Right lung (tissue), 10 donors: ENCODE data around the gene SNX18. TPM values are rescaled to one million over a fixed set of nuclear protein-coding genes. Genes with fewer than 3 reads are reported as not detected.
"Not testable (repeated sequence)": the region's sequence is repeated elsewhere in the genome, so short reads cannot be mapped to it uniquely, and the experiment has no call there.

Source experiments
- DNase-seq, 2 donors: peaks; one replicate each; pipeline ENCODE4 v3.0.0-alpha.2; 2013
- long read RNA-seq, 8 donors: transcript quantifications; one replicate each; lab custom pipeline, GENCODE V29; 2026
- polyA plus RNA-seq, 5 donors: library from polyadenylated mRNA; unstranded; fragments of 120-200 nt; gene quantifications; one replicate each; pipeline versions ENCODE4 v1.2.1 to v1.2.3, GENCODE V29; 2013; ENCODE audit warnings: inconsistent platforms in 1 of 5, low replicate concordance in 1 of 5; ENCODE audit not compliant: insufficient read length in 5 of 5, insufficient read depth in 1 of 5

SNX18 gene, protein sequence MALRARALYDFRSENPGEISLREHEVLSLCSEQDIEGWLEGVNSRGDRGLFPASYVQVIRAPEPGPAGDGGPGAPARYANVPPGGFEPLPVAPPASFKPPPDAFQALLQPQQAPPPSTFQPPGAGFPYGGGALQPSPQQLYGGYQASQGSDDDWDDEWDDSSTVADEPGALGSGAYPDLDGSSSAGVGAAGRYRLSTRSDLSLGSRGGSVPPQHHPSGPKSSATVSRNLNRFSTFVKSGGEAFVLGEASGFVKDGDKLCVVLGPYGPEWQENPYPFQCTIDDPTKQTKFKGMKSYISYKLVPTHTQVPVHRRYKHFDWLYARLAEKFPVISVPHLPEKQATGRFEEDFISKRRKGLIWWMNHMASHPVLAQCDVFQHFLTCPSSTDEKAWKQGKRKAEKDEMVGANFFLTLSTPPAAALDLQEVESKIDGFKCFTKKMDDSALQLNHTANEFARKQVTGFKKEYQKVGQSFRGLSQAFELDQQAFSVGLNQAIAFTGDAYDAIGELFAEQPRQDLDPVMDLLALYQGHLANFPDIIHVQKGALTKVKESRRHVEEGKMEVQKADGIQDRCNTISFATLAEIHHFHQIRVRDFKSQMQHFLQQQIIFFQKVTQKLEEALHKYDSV
- polyA plus RNA-seq, result 10 to 100 TPM; 16.7 to 19.3 (median 18.4) TPM
- long read RNA-seq, donor 1, full-length matches to known transcripts, result 28 of 28 reads
- long read RNA-seq, donor 1, partial matches to known transcripts, result 0 of 28 reads
- long read RNA-seq, donor 1, other reads (novel, unspliced or antisense), result 0 of 28 reads
- long read RNA-seq, donor 2, full-length matches to known transcripts, result 4 of 4 reads
- long read RNA-seq, donor 2, partial matches to known transcripts, result 0 of 4 reads
- long read RNA-seq, donor 2, other reads (novel, unspliced or antisense), result 0 of 4 reads
- long read RNA-seq, donor 3, full-length matches to known transcripts, result 11 of 11 reads
- long read RNA-seq, donor 3, partial matches to known transcripts, result 0 of 11 reads
- long read RNA-seq, donor 3, other reads (novel, unspliced or antisense), result 0 of 11 reads
- long read RNA-seq, donor 4, full-length matches to known transcripts, result 16 of 16 reads
- long read RNA-seq, donor 4, partial matches to known transcripts, result 0 of 16 reads
- long read RNA-seq, donor 4, other reads (novel, unspliced or antisense), result 0 of 16 reads
- long read RNA-seq, donor 5, full-length matches to known transcripts, result 19 of 19 reads
- long read RNA-seq, donor 5, partial matches to known transcripts, result 0 of 19 reads
- long read RNA-seq, donor 5, other reads (novel, unspliced or antisense), result 0 of 19 reads
- long read RNA-seq, donor 6, full-length matches to known transcripts, result 13 of 13 reads
- long read RNA-seq, donor 6, partial matches to known transcripts, result 0 of 13 reads
- long read RNA-seq, donor 6, other reads (novel, unspliced or antisense), result 0 of 13 reads
- long read RNA-seq, donor 7, full-length matches to known transcripts, result 22 of 22 reads
- long read RNA-seq, donor 7, partial matches to known transcripts, result 0 of 22 reads
- long read RNA-seq, donor 7, other reads (novel, unspliced or antisense), result 0 of 22 reads
- long read RNA-seq, donor 8, full-length matches to known transcripts, result 5 of 13 reads
- long read RNA-seq, donor 8, partial matches to known transcripts, result 8 of 13 reads
- long read RNA-seq, donor 8, other reads (novel, unspliced or antisense), result 0 of 13 reads

DNA sequence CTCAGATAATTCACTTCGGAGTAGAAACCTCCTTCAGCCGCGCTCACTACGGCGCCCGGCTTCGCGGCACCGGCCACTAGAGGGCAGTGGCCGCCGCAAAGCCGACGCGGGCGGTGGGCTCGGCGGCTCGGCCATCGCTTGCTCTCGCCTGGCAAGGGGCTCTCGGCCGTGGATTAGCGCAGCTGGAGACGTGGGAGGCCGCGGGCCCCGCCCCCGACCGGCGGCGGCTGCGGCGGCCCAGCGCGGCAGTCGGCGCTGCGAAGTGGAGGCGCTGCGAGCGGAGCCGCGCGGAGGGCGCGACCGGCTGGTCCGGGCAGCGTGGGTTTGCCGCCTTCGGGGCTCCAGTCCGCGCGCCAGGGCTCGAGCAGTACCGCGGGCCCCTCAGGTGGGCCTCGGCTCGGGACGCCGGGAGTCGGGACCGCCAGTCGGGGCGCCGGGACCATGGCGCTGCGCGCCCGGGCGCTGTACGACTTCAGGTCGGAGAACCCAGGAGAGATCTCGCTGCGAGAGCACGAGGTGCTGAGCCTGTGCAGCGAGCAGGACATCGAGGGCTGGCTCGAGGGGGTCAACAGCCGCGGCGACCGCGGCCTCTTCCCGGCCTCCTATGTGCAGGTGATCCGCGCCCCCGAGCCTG, at the start of gene SNX18:
SNX18 (plus strand) TSS at position 248 of the 634 bp plus-strand sequence; CDS start at position 442, 194 bp downstream.
- DNase-seq, result peak; percentile 89 to 90

DNA sequence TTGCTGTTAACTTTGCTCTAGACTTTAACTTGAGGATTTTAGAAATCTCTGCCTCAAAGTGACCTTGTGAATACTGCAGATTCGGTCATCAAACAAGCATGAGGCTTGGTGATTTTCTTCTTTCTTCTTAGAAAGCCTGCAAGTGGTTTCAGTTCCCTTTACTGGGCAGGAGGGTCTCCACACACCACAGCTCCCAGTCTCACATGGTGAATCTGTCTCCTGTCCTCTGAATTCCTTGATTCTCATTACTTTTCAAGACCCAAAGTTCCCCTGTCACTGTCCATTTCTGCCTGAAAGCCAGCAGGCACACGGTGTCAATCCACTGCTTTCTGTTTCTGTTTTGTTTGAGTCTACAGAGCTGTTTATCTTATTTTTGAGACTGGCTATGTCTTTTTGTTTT, 47.9 kb upstream of the SNX18 start:
- no peak for DNase-seq

DNA sequence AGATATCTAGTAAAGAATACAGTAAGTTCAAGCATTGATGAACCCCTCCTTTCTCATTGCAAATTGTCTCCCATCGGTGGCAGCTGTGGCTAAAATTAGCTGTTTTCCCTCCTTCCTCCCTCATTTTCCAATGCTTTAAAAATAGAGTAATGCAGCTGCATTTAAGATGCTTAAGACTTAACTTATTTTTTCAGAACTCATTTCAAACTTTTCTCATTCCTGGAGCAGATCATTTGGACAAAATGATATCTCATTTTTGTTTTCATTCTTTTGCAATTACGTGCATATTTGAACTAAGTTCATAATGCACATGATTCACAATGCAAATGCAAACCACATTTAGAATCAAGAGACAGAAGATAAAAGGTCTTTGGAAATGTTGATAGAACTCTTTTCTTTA, 47.4 kb upstream of the SNX18 start:
- DNase-seq, result no peak

DNA sequence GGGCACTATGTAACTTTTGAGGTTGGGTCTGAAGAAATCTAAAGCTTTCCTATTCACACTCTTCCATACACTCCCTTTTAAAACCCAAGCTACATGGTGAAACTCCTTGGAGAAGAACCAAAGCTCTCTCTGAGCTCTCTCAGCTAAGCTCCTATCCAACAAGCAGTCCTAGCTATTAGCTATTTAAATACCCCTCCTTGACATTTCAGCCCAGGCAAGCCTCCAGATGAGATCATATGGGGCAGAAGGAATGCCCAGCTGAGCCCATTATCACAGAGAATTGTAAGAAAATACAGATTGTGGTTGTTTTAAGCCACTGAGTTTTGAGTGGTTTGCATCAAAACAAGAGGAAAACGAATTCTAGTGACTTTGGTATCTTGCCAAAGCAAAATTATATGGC, 46.9 kb upstream of the SNX18 start:
- DNase-seq, result no peak

DNA sequence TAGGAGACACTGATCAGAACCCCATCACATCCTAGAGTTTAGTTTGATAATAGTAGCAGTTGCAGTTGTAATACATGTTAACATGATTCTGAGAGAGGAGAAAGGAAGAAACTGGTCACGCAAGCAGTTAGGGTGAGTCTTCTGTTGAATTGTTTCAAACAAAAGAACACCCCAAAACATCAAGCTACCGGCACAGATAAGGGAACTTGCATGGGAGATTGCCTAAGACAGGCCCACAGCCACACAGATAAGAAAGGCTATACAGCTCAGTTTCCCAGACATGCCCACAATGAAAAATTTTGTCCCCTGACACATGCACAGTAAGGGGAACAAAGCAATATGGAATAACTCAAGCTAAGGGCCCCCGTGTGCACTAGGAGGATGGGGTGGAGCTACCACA, 46.2 kb upstream of the SNX18 start:
- no peak for DNase-seq

DNA sequence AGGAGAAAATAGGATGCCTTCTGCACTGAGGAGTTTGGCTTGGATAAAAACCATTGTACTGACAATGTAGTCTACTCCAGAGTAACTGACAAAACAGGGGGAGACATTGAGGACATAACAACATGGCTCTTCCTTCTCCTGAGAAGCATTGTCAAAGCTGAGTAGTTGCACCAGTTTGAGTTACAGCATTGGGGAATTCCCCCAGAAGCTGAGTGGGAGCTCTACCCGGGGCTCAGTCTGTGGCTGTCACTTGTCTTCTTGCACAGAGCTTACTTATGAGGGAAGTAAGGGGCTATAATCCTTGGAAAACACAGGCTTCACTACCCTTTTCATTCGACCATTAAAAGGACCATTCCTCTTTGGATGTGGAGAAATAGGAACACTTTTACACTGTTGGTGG, 40.9 kb upstream of the SNX18 start:
- DNase-seq, result no peak

DNA sequence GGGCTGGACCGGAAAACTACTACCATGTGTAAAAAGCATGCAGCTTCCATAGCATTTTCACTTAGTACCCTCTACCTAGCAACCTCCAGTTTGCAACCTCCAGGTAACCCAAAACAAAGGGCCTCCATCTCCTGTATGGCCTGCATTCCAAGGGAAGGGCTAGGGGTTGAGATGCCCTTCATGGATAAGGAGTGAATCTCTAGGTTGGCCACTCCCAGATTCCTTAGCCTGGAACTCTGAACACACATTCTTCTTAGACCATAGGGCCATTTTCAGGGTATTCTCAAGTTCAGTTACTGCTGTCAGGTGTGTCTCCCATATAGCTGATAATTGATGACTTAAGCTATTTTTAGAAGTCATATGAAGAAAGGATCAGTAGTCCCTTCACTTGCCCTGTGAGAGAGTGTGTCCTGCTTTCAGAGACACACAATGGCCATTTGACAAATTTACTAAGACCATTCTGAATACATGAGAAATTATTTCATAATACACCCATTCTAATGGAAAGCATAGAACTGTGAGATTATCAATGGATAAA, 39.5 kb upstream of the SNX18 start:
- no peak for DNase-seq

DNA sequence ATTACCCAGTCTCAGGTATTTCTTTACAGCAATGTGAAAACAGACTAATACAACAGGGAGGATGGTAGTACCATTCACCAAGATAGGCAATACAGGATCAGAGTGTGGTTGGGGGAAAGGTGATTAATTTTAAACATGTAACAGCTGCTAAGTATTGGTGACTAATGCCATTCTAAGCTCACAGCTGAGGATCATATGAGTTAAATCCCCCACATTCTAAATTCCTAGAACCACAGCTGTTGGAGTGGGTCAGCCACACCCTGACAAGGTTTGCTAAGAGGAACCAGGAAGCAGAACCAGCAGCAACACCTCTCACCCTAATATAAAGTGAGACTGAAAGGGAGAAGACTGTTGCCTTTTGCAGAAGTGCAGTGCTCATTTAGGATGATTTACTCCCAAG, 37.3 kb upstream of the SNX18 start:
- no peak for DNase-seq

DNA sequence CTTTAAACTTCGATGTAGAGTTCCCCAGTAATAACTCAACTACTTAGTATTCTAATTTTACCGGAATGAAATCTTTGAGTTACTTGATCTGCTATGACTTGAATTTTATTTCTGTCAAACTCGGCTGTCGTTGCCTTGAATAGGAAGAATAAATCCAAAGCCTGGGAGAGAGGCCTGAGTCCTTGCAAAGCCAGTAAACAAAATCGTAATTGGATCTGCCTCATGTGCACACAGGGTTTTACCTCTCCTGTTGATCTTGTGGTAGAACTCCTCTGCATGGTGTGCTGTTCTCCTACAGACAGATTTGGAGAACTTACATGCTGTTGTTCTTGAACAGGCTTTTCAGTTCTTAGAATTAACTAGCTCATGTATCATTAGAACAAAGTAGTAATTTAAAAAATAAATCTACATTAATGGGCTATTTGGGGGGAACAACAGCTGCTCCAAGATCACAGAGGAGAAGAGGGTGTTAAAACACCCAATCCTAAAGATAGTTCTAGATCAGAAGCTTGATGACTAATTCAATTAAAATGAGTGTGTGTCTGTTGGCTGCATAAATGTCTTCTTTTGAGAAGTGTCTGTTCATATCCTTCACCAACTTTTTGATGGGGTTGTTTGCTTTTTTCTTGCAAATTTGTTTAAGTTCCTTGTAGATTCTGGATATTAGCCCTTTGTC, 33.2 kb upstream of the SNX18 start:
- DNase-seq, result no peak

DNA sequence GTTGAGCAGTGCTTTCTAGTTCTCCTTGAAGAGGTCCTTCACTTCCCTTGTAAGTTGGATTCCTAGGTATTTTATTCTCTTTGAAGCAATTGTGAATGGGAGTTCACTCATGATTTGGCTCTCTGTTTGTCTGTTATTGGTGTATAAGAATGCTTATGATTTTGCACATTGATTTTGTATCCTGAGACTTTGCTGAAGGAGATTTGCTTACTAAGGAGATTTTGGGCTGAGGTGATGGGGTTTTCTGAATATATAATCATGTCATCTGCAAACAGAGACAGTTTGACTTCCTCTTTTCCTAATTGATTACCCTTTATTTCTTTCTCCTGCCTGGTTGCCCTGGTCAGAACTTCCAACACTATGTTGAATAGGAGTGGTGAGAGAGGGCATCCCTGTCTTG, 31.9 kb upstream of the SNX18 start:
- not testable (repeated sequence) for DNase-seq

DNA sequence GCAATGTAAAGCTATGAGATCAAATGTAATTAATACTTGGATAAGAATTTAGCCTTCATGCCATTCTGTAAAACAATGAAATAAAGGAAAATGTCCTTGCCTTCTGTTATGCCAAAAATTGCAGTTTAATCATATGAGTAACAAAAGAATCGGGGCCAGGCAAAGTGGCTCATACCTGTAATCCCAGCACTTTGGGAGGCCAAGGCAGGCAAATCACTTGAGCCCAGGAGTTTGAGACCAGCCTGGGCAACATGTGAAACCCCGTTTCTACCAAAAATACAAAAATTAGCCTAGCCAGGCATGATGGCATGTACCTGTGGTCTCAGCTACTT, 27.9 kb upstream of the SNX18 start:
- not testable (repeated sequence) for DNase-seq

DNA sequence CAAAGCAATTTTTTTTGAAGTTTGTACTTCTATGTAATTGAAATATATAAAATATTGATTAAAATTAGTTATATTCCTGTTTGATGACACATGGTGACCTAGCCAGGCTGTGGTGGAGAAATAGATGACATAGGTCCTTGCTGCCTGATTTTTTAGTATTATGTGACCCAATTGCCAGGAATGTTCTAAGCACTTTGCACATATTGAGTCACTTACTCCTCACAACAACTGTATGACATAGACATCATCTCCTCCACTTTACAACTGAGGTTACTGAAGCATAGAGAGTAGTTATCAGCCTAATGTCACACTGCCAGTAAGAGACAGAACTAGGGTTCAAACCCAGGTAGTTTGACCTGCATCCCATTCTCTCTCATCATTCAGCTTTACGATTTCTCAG, 26.2 kb upstream of the SNX18 start:
- DNase-seq, result no peak

DNA sequence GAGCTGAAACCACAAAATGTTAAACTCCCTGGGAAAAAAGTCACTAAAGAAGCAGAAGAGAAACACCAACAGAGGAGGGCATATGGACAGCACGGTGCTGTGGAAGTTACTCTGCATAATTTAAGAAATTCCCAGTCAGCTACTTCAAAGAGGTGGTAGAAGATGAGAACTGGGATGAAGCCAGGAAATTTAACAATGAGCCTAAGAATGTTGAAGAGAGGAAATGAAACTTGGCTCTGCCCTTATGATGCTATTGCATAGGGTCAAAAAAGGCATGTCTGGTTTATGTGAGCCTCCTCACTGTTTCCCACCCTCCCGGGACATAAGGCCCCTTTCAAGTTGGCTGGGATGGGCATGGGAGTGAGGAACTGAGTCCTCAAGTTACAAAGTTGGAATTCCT, 25.4 kb upstream of the SNX18 start:
- DNase-seq, result no peak

DNA sequence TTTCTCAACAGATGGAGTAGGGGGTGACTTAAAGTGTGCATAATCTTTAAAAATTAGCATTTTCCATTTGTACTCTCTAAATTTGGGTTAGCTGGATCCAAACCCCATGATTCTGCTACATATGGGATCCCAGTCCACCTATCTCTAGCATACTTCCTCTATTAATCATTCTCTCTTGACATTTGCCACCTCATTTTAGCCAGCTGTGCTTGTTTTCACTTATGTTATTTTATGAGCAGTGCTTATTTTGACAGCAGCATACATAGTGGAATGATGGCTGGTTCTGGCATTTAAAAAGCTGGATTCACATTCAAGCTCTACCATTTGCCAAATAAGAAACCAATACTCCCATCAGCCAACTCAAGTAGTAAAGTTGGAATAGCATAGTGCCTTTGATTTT, 22.5 kb upstream of the SNX18 start:
- DNase-seq, result no peak

DNA sequence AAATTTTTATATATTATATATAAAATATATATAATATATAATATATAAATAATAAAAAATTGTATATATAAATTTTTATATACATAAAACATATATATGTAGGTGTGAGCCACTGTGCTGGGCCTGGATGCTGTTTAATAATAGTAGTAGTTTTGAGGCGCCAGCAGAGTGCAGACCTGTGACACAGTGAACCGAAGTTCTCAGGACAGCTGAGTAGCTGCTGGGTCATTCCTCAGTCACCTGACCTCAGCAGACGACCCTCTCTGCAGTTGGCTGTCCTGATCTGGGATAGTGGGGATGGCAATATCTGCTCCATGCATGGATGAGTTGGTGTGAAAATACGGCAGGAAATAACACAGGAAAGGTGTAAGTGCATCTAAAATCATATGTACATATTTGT, 3.3 kb upstream of the SNX18 start:
- DNase-seq, result no peak

DNA sequence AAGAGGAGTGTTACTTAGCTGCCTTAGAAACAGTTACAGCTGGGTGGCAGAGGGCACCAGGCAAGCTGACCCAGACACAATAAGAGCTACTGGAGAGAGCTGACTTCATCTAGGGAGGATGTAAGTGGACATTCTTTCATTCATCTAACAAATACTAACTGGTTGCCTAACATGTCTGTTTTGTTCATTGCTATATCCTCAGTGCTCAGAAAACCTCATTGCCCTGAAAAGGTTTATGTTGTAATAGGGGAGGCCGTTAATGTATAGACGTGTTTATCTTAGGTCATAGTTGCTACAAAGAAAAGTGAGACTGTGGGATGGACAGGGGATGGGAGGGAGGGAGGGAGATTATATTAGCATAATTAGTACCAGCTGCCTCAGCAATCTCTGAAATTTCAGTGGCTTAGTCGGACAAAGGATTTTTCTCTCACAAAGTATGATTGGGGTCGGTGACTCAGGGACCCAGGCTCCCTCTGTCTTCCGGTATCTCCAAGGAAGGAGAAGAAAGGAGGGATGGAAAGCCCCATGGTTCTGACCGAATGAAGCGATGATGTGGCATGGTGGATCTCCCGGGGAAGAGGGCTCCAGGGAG, 2.6 kb upstream of the SNX18 start:
- no peak for DNase-seq

DNA sequence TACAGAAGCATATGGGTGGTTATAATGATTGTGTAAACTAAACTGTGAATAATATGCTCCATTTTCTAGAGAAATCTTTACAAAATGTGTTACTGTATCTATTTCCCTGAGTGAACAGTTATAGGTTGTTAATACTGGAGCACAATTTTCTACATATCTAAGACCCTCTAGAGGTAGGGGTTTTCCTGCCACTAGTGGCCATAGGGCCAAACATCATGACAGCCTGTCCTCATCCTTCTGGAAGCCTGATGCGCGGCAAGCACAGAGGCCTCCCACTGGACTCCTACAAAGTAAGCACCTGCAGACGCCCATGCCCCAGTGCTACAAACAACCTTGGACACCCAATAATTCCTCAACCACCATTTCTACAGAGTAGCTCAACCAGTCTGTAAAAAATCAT, 1.9 kb upstream of the SNX18 start:
- DNase-seq, result no peak

DNA sequence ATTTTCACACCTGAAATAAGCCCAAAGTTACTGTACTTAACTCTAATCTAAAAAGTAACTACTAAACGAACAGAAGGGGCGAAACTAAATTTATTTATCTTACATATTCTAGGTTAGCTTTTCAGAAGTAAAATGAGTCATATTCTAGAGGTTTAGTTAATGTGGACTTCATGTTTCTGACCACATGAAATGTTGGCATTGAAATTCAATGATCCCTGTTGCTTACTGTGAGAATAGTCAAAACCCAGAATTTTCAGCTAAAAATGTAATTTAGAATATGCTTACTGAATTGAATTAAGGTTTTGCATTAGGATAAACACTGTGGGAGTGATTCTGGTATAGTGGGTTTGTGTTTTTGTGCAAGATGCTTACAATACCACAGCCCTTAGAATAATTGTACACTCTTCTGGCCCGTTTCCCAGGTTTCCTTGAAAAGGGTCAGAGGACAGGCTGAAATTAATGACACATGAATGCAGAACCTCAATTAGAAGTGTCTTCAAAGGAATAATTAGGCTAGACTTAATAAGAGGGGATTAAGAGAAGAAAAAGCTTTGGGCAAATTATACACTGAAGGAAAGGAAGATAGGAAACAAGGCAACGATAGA, 1.4 kb upstream of the SNX18 start:
- no peak for DNase-seq

DNA sequence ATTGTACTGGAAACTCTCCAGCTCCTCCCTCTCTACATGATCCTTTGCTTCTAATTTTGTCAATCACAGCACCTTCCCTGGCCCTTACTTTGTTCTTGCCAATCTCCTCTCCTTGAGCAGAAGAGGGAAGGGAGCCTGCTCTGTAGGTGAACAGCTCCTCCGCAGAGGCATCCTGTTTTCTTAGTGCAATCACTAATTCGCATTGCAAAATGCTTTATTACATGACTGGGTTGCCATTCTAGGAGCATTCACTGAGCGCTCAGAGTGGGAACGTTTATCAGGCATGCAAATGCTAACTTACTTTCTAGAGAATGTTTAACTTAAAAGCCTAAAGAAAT, 416 bp upstream of the SNX18 start:
- no peak for DNase-seq
